Suprapubic skin (tissue), 4 donors: ENCODE measurements around the gene MLLT10.

Source experiments
- CTCF ChIP-seq, 2 donors: fragments of 200-600 bp in 1 of 2; fragments of 450-650 bp in 1 of 2; sonication (generic) in 1 of 2; IDR thresholded peaks; one replicate each; pipeline ENCODE4 v1.5.1; 2016 to 2019; ENCODE audit warnings: antibody characterized with exemption in 2 of 2, mild to moderate bottlenecking in 1 of 2, moderate library complexity in 1 of 2
- EP300 ChIP-seq: sonication (generic); formaldehyde crosslinking; IDR thresholded peaks from one replicate; pipeline ENCODE4 v1.6.1; 2017; ENCODE audit warnings: antibody characterized with exemption
- POLR2A ChIP-seq, 2 donors: fragments of 450-650 bp; IDR thresholded peaks; one replicate each; pipeline ENCODE4 v1.6.1; 2017; ENCODE audit warnings: antibody characterized with exemption in 2 of 2, mild to moderate bottlenecking in 2 of 2, moderate library complexity in 2 of 2
- POLR2AphosphoS5 ChIP-seq, 3 donors: sonication (generic); formaldehyde crosslinking; IDR thresholded peaks; one replicate each; pipeline ENCODE4 v1.6.1; 2017; ENCODE audit warnings: antibody characterized with exemption in 3 of 3

- no peak for TF ChIP-seq CTCF (IDR thresholded peaks at IDR 0.05)
- TF ChIP-seq POLR2A (IDR thresholded peaks at IDR 0.05), result no peak
- TF ChIP-seq POLR2AphosphoS5 (IDR thresholded peaks at IDR 0.05), result no peak
- no peak for TF ChIP-seq EP300
These were observed 91.7 kb downstream of the MLLT10 start for GRCh38 chr10:21625623-21626229.
